SH-SY5Y (cell line): Measurements from ENCODE around the gene BMAL1.

Experiments
- GATA2 ChIP-seq: IDR thresholded peaks from 2 replicates; pipeline ENCODE4 v1.6.1; 2011; ENCODE audit warnings: mild to moderate bottlenecking, low read depth, low read length
- GATA3 ChIP-seq: IDR thresholded peaks from 2 replicates; pipeline ENCODE4 v1.6.1; 2011; ENCODE audit warnings: low read depth, mild to moderate bottlenecking, low read length, moderate library complexity

- TF ChIP-seq GATA2 (no peak), GATA3 (no peak)
Observed at GRCh38 chr11:13348305-13348704, 70.7 kb downstream of the BMAL1 start.
